ENCODE measurements around the gene PTPN2. TPM values are rescaled to one million over a fixed set of nuclear protein-coding genes. Genes with fewer than 3 reads are reported as not detected.

Gene PTPN2
- polyA plus RNA-seq, 1 experiment = 25.9 TPM

- Histone ChIP-seq H3K4me3 (ENCODE audit: low read depth, low read length) (no peak overlapping the region), H3K27ac (ENCODE audit: low read depth, low read length) (no peak overlapping the region), H3K9me3 (ENCODE audit: control insufficient read depth, insufficient read depth, low read length) (peaks cover 8% of the 10 kb centered on the region; the same call in 1 of the 2 replicates), H3K27me3 (ENCODE audit: control insufficient read depth, insufficient read depth, low read length) (no peaks in the 10 kb centered on the region)
- no peak for TF ChIP-seq CTCF (IDR thresholded peaks at IDR 0.05; ENCODE audit: low read depth, low read length)
- POLR2A ChIA-PET = no interaction called here
- CTCF ChIA-PET = no interaction called here
- no peak for DNase-seq (ENCODE audit: low read depth, low spot score)
Measured at GRCh38 chr18:12773369-12773768, 110.7 kb downstream of the PTPN2 start.

- Histone ChIP-seq H3K27me3 (ENCODE audit: control insufficient read depth, insufficient read depth, low read length) (no peaks in the 10 kb centered on the region), H3K9me3 (ENCODE audit: control insufficient read depth, insufficient read depth, low read length) (peaks cover 3% of the 10 kb centered on the region; the same call in 1 of the 2 replicates), H3K27ac (ENCODE audit: low read depth, low read length) (no peak overlapping the region), H3K4me3 (ENCODE audit: low read depth, low read length) (no peak overlapping the region)
- POLR2A ChIA-PET = no interaction called here
- no peak for DNase-seq (ENCODE audit: low read depth, low spot score)
- CTCF ChIA-PET = interaction anchor here (0.9 kb wide), 1 partner anchor 28 kb away, joined by 3 read pairs; no protein-coding TSS in a partner anchor
- TF ChIP-seq CTCF (IDR thresholded peaks at IDR 0.05; ENCODE audit: low read depth, low read length) = no peak
Measured at GRCh38 chr18:12772111-12772510, 111.9 kb downstream of the PTPN2 start.

- TF ChIP-seq CTCF (IDR thresholded peaks at IDR 0.05; ENCODE audit: low read depth, low read length) = no peak
- CTCF ChIA-PET = no interaction called here
- no peak for DNase-seq (ENCODE audit: low read depth, low spot score)
- no peaks in the 10 kb centered on the region for H3K27me3 ChIP-seq (ENCODE audit: control insufficient read depth, insufficient read depth, low read length)
- no peak overlapping the region for H3K4me3 ChIP-seq (ENCODE audit: low read depth, low read length)
- POLR2A ChIA-PET = interaction anchor here (0.6 kb wide), 1 partner anchor 113 kb away, joined by 3 read pairs; no protein-coding TSS in a partner anchor
- no peak overlapping the region for H3K27ac ChIP-seq (ENCODE audit: low read depth, low read length)
- no peaks in the 10 kb centered on the region for H3K9me3 ChIP-seq (ENCODE audit: control insufficient read depth, insufficient read depth, low read length)
Measured at GRCh38 chr18:12770469-12771219, 113.4 kb downstream of the PTPN2 start.

GRCh38 chr18:12769644-12770440, 114.2 kb downstream of the PTPN2 start:
- Histone ChIP-seq H3K9me3 (ENCODE audit: control insufficient read depth, insufficient read depth, low read length) (no peaks in the 10 kb centered on the region), H3K4me3 (ENCODE audit: low read depth, low read length) (no peak overlapping the region), H3K27ac (ENCODE audit: low read depth, low read length) (no peak overlapping the region), H3K27me3 (ENCODE audit: control insufficient read depth, insufficient read depth, low read length) (no peaks in the 10 kb centered on the region)
- ChIA-PET POLR2A (no interaction called here), CTCF (interaction anchor here (1.1 to 1.2 kb wide), 2 partner anchors 124 to 125 kb away, joined by 3 read pairs; no protein-coding TSS in a partner anchor)
- TF ChIP-seq CTCF (IDR thresholded peaks at IDR 0.05; ENCODE audit: low read depth, low read length) = no peak
- DNase-seq (ENCODE audit: low read depth, low spot score) = no peak
